Neuronal stem cell (in vitro differentiated cells): ENCODE data around the gene MYO9B.
A peak's percentile ranks its signal among the peaks of the same experiment; 100 is the strongest.

Source experiments
- DNase-seq: peaks from one replicate; pipeline ENCODE4 v3.0.0-alpha.2; 2013; ENCODE audit warnings: low spot score
- H2AFZ ChIP-seq: one replicate; pipeline ENCODE4 v1.6.1; 2013; ENCODE audit warnings: mild to moderate bottlenecking, low read length, inconsistent platforms
- H2AK5ac ChIP-seq: 2 replicates; pipeline ENCODE4 v1.6.1; 2013; ENCODE audit warnings: low read depth, mild to moderate bottlenecking, inconsistent platforms, low read length, moderate library complexity, mixed read lengths
- H2BK120ac ChIP-seq: 2 replicates; pipeline ENCODE4 v1.6.1; 2013; ENCODE audit warnings: low read depth, mild to moderate bottlenecking, inconsistent platforms, low read length, moderate library complexity, mixed read lengths
- H2BK12ac ChIP-seq: one replicate; pipeline ENCODE4 v1.6.1; 2013; ENCODE audit warnings: low read length, inconsistent platforms
- H2BK15ac ChIP-seq: 2 replicates; pipeline ENCODE4 v1.6.1; 2013; ENCODE audit warnings: mild to moderate bottlenecking, low read length, inconsistent platforms, mixed read lengths
- H2BK5ac ChIP-seq: one replicate; pipeline ENCODE4 v1.6.1; 2013; ENCODE audit warnings: inconsistent platforms, mild to moderate bottlenecking, low read length, moderate library complexity
- H3K14ac ChIP-seq: one replicate; pipeline ENCODE4 v1.6.1; 2013; ENCODE audit warnings: low read length, inconsistent platforms
- H3K18ac ChIP-seq: 2 replicates; pipeline ENCODE4 v1.6.1; 2013; ENCODE audit warnings: low read length, inconsistent platforms
- H3K23ac ChIP-seq: 2 replicates; pipeline ENCODE4 v1.6.1; 2013; ENCODE audit warnings: low read depth, mild to moderate bottlenecking, mixed read lengths, low read length, inconsistent platforms; ENCODE audit not compliant: poor library complexity
- H3K27ac ChIP-seq: replicated peaks from 3 replicates; pipeline ENCODE4 v1.5.1; 2013; ENCODE audit warnings: low read length, inconsistent platforms
- H3K27me3 ChIP-seq, 3 experiments: 2 replicates each; pipeline ENCODE4 v1.6.1; 2013; ENCODE audit warnings: low read length in 3 of 3, mild to moderate bottlenecking in 2 of 3, inconsistent platforms in 1 of 3, low read depth in 1 of 3, mixed read lengths in 1 of 3, moderate library complexity in 1 of 3; ENCODE audit not compliant: control insufficient read depth in 3 of 3, insufficient read depth in 3 of 3
- H3K36me3 ChIP-seq, 2 donors: replicated peaks in 1 of 2; 2 replicates each; pipeline ENCODE4 v1.6.1; 2013; ENCODE audit warnings: low read length in 2 of 2; ENCODE audit not compliant: control insufficient read depth in 2 of 2, insufficient read depth in 2 of 2
- H3K4ac ChIP-seq: 2 replicates; pipeline ENCODE4 v1.6.1; 2013; ENCODE audit warnings: inconsistent platforms, mild to moderate bottlenecking, low read length, moderate library complexity
- H3K4me1 ChIP-seq, 2 donors: 1 replicate in 1 of 2; 2 replicates in 1 of 2; pipeline ENCODE4 v1.6.1; 2013; ENCODE audit warnings: low read length in 2 of 2, low read depth in 1 of 2; ENCODE audit not compliant: control insufficient read depth in 2 of 2, insufficient read depth in 1 of 2
- H3K4me2 ChIP-seq: one replicate; pipeline ENCODE4 v1.6.1; 2013; ENCODE audit warnings: mild to moderate bottlenecking, low read length, inconsistent platforms; ENCODE audit not compliant: insufficient read depth, poor library complexity, severe bottlenecking
- H3K4me3 ChIP-seq, 2 donors: 2 replicates each; pipeline ENCODE4 v1.5.1; 2013; ENCODE audit warnings: low read length in 2 of 2, mild to moderate bottlenecking in 2 of 2, inconsistent platforms in 1 of 2, moderate library complexity in 1 of 2
- H3K79me1 ChIP-seq: one replicate; pipeline ENCODE4 v1.6.1; 2013; ENCODE audit warnings: low read depth, mild to moderate bottlenecking, inconsistent platforms, low read length, moderate library complexity
- H3K9ac ChIP-seq: one replicate; pipeline ENCODE4 v1.6.1; 2013; ENCODE audit warnings: mild to moderate bottlenecking, low read depth, low read length, inconsistent platforms; ENCODE audit not compliant: poor library complexity
- H3K9me3 ChIP-seq, 2 donors: replicated peaks in 1 of 2; 2 replicates each; pipeline versions ENCODE3 to v1.6.1; 2013; ENCODE audit warnings: low read length in 2 of 2, mild to moderate bottlenecking in 2 of 2, inconsistent platforms in 1 of 2, low read depth in 1 of 2, mixed read lengths in 1 of 2, moderate library complexity in 1 of 2; ENCODE audit not compliant: control insufficient read depth in 2 of 2, insufficient read depth in 1 of 2
- H4K8ac ChIP-seq: one replicate; pipeline ENCODE4 v1.6.1; 2013; ENCODE audit warnings: low read depth, mild to moderate bottlenecking, inconsistent platforms, low read length, moderate library complexity
- H4K91ac ChIP-seq: one replicate; pipeline ENCODE4 v1.6.1; 2013; ENCODE audit warnings: low read length, low read depth, mild to moderate bottlenecking, inconsistent platforms; ENCODE audit not compliant: poor library complexity
- WGBS, 2 donors: extraction: QIAGEN DNeasy Blood & Tissue Kit; methylation state at CpG; one replicate each; pipeline ENCODE4 v1.1.7; 2013; ENCODE audit warnings: missing lambda C conversion rate in 2 of 2, mixed read lengths in 1 of 2; ENCODE audit not compliant: insufficient read length in 2 of 2, insufficient replicate concordance in 1 of 2; ENCODE audit errors: extremely low coverage in 2 of 2; 5-methylcytosine and 5-hydroxymethylcytosine counted together

Gene MYO9B

DNA sequence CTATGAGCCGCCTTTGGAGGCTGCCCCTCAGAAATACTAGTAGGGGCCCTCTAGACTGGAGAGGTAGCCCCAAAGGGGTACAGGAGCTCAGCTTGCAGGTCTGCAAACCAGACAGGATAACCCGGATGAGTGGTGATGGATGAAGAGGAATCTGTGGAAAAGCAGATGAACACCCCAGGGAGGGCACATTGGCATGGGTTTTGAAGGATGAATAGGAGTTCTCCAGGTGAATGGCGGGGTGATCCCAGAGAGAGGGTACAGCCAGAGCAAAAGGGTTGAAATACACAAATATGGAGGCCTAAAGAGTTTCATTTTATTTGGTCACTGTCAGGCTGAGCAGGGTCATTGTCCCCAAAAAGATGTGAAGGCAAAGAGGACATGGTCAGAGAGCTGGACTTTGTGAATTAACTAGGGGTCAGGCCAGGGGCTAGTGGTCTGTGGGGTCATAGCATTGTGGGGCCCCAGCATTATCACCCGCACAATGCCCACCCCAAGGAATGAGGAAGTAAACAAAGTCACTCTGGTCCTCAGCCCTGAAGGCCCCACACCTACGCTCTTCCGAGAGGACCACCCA lies 165.3 kb downstream of the MYO9B start:
- H3K9me3 ChIP-seq = no peaks in the 10 kb centered on the region
- H2AK5ac ChIP-seq = peak overlapping the region; percentile 75
- no peak overlapping the region for H3K27ac ChIP-seq

DNA sequence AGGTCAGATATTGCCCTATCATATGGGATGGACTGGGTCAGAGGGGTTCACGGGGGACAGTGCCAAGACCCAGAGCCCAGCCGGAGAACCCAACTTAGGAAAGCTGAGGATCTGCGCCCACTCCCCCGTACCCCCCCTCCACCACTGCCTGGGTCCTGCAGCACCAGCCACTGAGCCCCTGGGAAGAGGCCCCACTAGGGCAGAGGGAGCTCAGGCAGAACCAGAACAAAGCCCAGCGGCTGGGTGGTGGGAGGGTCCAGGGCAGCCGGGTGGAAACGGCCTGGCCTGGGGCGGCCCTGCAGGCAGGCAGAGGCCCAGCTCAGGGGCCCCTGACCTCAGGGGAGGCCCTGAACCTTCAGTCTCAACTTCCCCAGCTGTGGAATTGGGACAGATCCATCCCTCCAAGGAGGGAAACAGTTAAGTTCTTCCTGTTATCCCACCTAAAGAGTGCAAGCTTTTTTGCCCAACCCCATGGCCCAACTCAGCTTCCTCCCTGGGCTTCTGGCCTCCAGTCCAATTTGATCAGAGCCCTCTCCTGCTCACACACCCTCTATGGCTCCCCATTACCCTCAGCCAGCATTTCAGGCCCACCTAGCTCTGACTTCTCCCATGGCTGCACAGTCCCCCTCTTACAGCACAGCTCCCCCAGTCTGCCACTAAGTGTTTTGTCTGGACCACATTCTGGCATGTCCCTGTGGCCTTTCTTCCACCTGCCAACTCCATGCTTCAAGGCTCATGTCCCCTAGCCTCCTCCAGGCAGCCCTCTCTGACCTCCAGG lies 167.0 kb downstream of the MYO9B start:
- no peak overlapping the region for H3K14ac ChIP-seq
- peaks cover 18 to 31% of the 10 kb centered on the region in 2 donors for H3K4me1 ChIP-seq
- peak overlapping the region; percentile 2 for H3K18ac ChIP-seq
- H3K79me1 ChIP-seq = peaks cover 18% of the 10 kb centered on the region
- no peaks in the 10 kb centered on the region for H3K27me3 ChIP-seq
- DNase-seq = no peak
- no peak overlapping the region for H2AK5ac ChIP-seq
- H4K91ac ChIP-seq = no peak overlapping the region
- H2BK120ac ChIP-seq = no peak overlapping the region
- no peak overlapping the region for H2BK5ac ChIP-seq
- H3K4me3 ChIP-seq = peak overlapping the region in 1 of 2 donors; percentile 92
- H2BK12ac ChIP-seq = no peak overlapping the region
- H3K9me3 ChIP-seq = no peaks in the 10 kb centered on the region
- no peak overlapping the region for H3K23ac ChIP-seq
- H3K36me3 ChIP-seq = peaks cover 6 to 33% of the 10 kb centered on the region in 2 donors
- H2BK15ac ChIP-seq = no peak overlapping the region
- no peak overlapping the region for H4K8ac ChIP-seq
- H3K4ac ChIP-seq = no peak overlapping the region
- no peak overlapping the region for H2AFZ ChIP-seq
- peak overlapping the region; percentile 57 for H3K9ac ChIP-seq
- WGBS, 2 donors = no CpG with 5 or more reads among the region's 8 CpGs
- no peak overlapping the region for H3K27ac ChIP-seq
- no peak overlapping the region for H3K4me2 ChIP-seq

More for the DNA sequence above, 165.3 kb downstream of the MYO9B start:
- Histone ChIP-seq H3K4me1 (peaks cover 13 to 26% of the 10 kb centered on the region in 2 donors), H2BK120ac (no peak overlapping the region), H3K27me3 (no peaks in the 10 kb centered on the region), H3K9ac (no peak overlapping the region), H2BK5ac (no peak overlapping the region), H3K18ac (no peak overlapping the region), H3K14ac (no peak overlapping the region), H2BK12ac (no peak overlapping the region), H2BK15ac (no peak overlapping the region), H3K4me2 (no peak overlapping the region), H4K8ac (no peak overlapping the region), H3K4me3 (no peak overlapping the region), H3K36me3 (peaks cover 6 to 42% of the 10 kb centered on the region in 2 donors), H3K4ac (no peak overlapping the region), H3K23ac (no peak overlapping the region), H3K79me1 (peaks cover 16% of the 10 kb centered on the region), H2AFZ (no peak overlapping the region), H4K91ac (no peak overlapping the region)
- no CpG with 5 or more reads among the region's 6 CpGs for WGBS, 2 donors
- DNase-seq = no peak

DNA sequence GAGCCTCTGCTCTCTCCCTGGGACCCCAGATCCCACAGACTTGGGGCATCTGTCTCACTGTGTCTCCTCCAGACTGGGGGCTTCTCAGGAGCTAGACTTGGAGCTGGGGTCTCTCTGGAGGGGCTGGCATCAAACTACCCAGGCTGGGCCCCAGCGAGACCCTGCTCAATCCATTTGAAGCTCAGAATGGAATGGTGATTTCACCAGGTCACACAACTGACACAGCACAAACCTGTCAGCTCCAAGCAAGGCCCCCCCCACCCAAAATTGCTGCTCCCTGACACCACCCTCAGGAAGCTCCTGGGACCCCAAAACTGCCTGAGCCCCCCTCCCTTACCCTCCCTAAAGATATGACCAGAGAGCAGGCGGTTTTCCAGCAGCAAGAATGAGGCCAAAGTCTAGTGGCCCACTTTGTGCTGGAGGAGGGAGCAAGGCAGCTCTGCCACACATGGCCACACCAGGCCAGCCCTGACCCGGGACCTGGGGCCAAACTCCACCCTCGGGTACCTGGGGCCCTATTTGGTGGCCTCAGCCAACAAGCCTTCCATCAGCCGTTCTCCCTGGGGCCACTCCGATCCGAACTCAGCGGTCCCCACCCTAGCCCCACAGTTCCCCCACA lies 167.7 kb downstream of the MYO9B start:
- Histone ChIP-seq H3K9ac (no peak overlapping the region), H2BK120ac (no peak overlapping the region), H3K18ac (peak overlapping the region; percentile 20), H3K27ac (no peak overlapping the region), H3K79me1 (peaks cover 18% of the 10 kb centered on the region), H2BK5ac (no peak overlapping the region), H2AFZ (no peak overlapping the region), H2BK15ac (no peak overlapping the region), H3K14ac (no peak overlapping the region), H2AK5ac (peak overlapping the region; percentile 61), H4K8ac (no peak overlapping the region), H3K4me2 (peak overlapping the region; percentile 97), H2BK12ac (no peak overlapping the region), H3K36me3 (peaks cover 3 to 26% of the 10 kb centered on the region in 2 donors), H3K4ac (no peak overlapping the region), H4K91ac (no peak overlapping the region), H3K27me3 (no peaks in the 10 kb centered on the region), H3K23ac (no peak overlapping the region), H3K4me3 (peak overlapping the region; percentile 91 to 92), H3K9me3 (no peaks in the 10 kb centered on the region), H3K4me1 (peaks cover 25 to 38% of the 10 kb centered on the region in 2 donors)
- WGBS, 2 donors = no CpG with 5 or more reads among the region's 8 CpGs
- DNase-seq = no peak
